ENCODE results near the gene SUGP2. TPM values are rescaled to one million over a fixed set of nuclear protein-coding genes. Genes with fewer than 3 reads are reported as not detected.
A peak's percentile ranks its signal among the peaks of the same experiment; 100 is the strongest.

SUGP2 gene
- total and polyA plus RNA-seq, 9 of the 15 experiments (the other 6 are each of a cell fraction or from before 2014, with no cell fraction given), result 13.1 to 101 (median 63.1) TPM

GRCh38 chr19:19075126-19075525, 41.8 kb upstream of the SUGP2 start:
- Histone ChIP-seq H3K4me2 (ENCODE audit: insufficient read depth, low read length) (no peak overlapping the region), H3K4me1 (replicated peaks in 1 of 2; ENCODE audit: control insufficient read depth in 2 of 2, insufficient read depth in 2 of 2, low read length in 2 of 2) (peaks cover 0 to 3% of the 10 kb centered on the region in 2 experiments; a peak in 2 of 5 replicates), H3K4me3 (no peak overlapping the region), H3K36me3 (ENCODE audit: control insufficient read depth, insufficient read depth, low read length) (peaks cover 58% of the 10 kb centered on the region; the same call in 2 of the 3 replicates), H3K9ac (ENCODE audit: insufficient read depth in 1 of 2, low read depth in 2 of 2, low read length in 2 of 2) (0 out of 4 replicates have a peak overlapping the region, but pooled peaks of 1 of the 2 experiments have one; percentile 4), H3K79me2 (ENCODE audit: control insufficient read depth, insufficient read depth, low read length) (peaks cover 44% of the 10 kb centered on the region), H2AFZ (ENCODE audit: low read depth, low read length) (no peak overlapping the region), H4K20me1 (replicated peaks; ENCODE audit: control insufficient read depth, insufficient read depth, low read length) (no peaks in the 10 kb centered on the region; the same call in 1 of the 2 replicates), H3K27ac (ENCODE audit: extremely low read depth, low read depth, low read length) (no peak overlapping the region), H3K9me3 (replicated peaks; ENCODE audit: control insufficient read depth, insufficient read depth, low read depth, low read length) (no peaks in the 10 kb centered on the region), H3K9me1 (ENCODE audit: control insufficient read depth, insufficient read depth, low read length) (no peaks in the 10 kb centered on the region), H3K27me3 (ENCODE audit: control insufficient read depth in 2 of 2, insufficient read depth in 2 of 2, low read length in 2 of 2) (no peaks in the 10 kb centered on the region)
- intact Hi-C loops (cut with micrococcal nuclease) (no loop called here), in situ Hi-C loops (cut with MboI) (no loop called here)
- ATAC-seq, result no peak
- ChIA-PET POLR2A (interaction anchor here (0.6 kb wide), 1 partner anchor 45 kb away, joined by 3 read pairs; no protein-coding TSS in a partner anchor), CTCF (ENCODE audit: low intra/inter-chr PET ratio) (no interaction called here)
- no peak for TF ChIP-seq SMARCB1 (IDR thresholded peaks at IDR 0.05; ENCODE audit: insufficient read length, low read depth)
- TF ChIP-seq FOXJ3 (CRISPR knock-in tag; IDR thresholded peaks at IDR 0.05), result no peak
- TF ChIP-seq ZNF584 (CRISPR knock-in tag; IDR thresholded peaks at IDR 0.05; ENCODE audit: low read depth), result no peak
- DNase-seq (ENCODE audit: extremely low read depth in 1 of 4, low spot score in 3 of 4), result no peak
- no peak for FAIRE-seq
- WGBS (ENCODE audit: insufficient coverage, low coverage, missing lambda C conversion rate), result 91% methylated on average over 8 of the region's 8 CpGs
- no TSS peak for BruUV-seq (replicated peaks)

- peak; percentile 26 for FAIRE-seq
- no peak for DNase-seq (ENCODE audit: extremely low read depth in 1 of 4, low spot score in 3 of 4)
- Histone ChIP-seq H3K9ac (ENCODE audit: insufficient read depth in 1 of 2, low read depth in 2 of 2, low read length in 2 of 2) (no peak overlapping the region), H3K4me3 (no peak overlapping the region), H3K4me2 (ENCODE audit: insufficient read depth, low read length) (no peak overlapping the region), H4K20me1 (replicated peaks; ENCODE audit: control insufficient read depth, insufficient read depth, low read length) (no peaks in the 10 kb centered on the region; the same call in 1 of the 2 replicates), H3K36me3 (ENCODE audit: control insufficient read depth, insufficient read depth, low read length) (peaks cover 57% of the 10 kb centered on the region; the same call in 2 of the 3 replicates), H3K27ac (ENCODE audit: extremely low read depth, low read depth, low read length) (no peak overlapping the region), H3K9me3 (replicated peaks; ENCODE audit: control insufficient read depth, insufficient read depth, low read depth, low read length) (no peaks in the 10 kb centered on the region), H3K9me1 (ENCODE audit: control insufficient read depth, insufficient read depth, low read length) (no peaks in the 10 kb centered on the region), H3K79me2 (ENCODE audit: control insufficient read depth, insufficient read depth, low read length) (peaks cover 39% of the 10 kb centered on the region), H3K4me1 (replicated peaks in 1 of 2; ENCODE audit: control insufficient read depth in 2 of 2, insufficient read depth in 2 of 2, low read length in 2 of 2) (no peaks in the 10 kb centered on the region; a peak in 2 of 5 replicates), H3K27me3 (ENCODE audit: control insufficient read depth in 2 of 2, insufficient read depth in 2 of 2, low read length in 2 of 2) (no peaks in the 10 kb centered on the region), H2AFZ (ENCODE audit: low read depth, low read length) (no peak overlapping the region)
- ChIA-PET POLR2A (interaction anchor here (0.6 to 1.0 kb wide), 2 partner anchors 30 to 46 kb away, joined by 3 to 4 read pairs; no protein-coding TSS in a partner anchor), CTCF (ENCODE audit: low intra/inter-chr PET ratio) (no interaction called here)
- no TSS peak for BruUV-seq (replicated peaks)
- intact Hi-C loops (cut with micrococcal nuclease) (no loop called here), in situ Hi-C loops (cut with MboI) (no loop called here)
- no peak for ATAC-seq
- WGBS (ENCODE audit: insufficient coverage, low coverage, missing lambda C conversion rate), result 83% methylated on average over 13 of the region's 13 CpGs
- TF ChIP-seq HDAC1 (IDR thresholded peaks at IDR 0.05) (0 out of 4 replicates have a peak, but pooled peaks of 1 of the 2 experiments have one; percentile 19), MLLT1 (IDR thresholded peaks at IDR 0.05) (no peak), SUPT5H (IDR thresholded peaks at IDR 0.05) (peak; percentile 34; the same call in 1 of the 2 replicates), JUNB (CRISPR knock-in tag; conservative IDR thresholded peaks at IDR 0.05) (no peak), PREB (CRISPR knock-in tag; IDR thresholded peaks at IDR 0.05) (no peak)
Observed at GRCh38 chr19:19074196-19074882, 41.0 kb upstream of the SUGP2 start.

Measured in K562 (cell line).